HUES64 (cell line): ENCODE measurements around the gene ASCC2.

Experiments used
- H3K27ac ChIP-seq: 2 replicates; pipeline ENCODE4 v1.7.0; 2013; ENCODE audit warnings: low read depth, low read length, inconsistent platforms
- H3K27me3 ChIP-seq: 2 replicates; pipeline ENCODE4 v1.6.1; 2013; ENCODE audit warnings: mild to moderate bottlenecking, low read length; ENCODE audit not compliant: insufficient read depth
- H3K36me3 ChIP-seq: 2 replicates; pipeline ENCODE4 v1.6.1; 2013; ENCODE audit warnings: mild to moderate bottlenecking, low read length; ENCODE audit not compliant: insufficient read depth
- H3K4me1 ChIP-seq: 2 replicates; pipeline ENCODE4 v1.6.1; 2013; ENCODE audit warnings: mild to moderate bottlenecking, low read length, moderate library complexity; ENCODE audit not compliant: insufficient read depth
- H3K4me3 ChIP-seq: 2 replicates; pipeline ENCODE4 v1.5.1; 2013; ENCODE audit warnings: mild to moderate bottlenecking, low read length, moderate library complexity
- H3K9ac ChIP-seq: 2 replicates; pipeline ENCODE4 v1.6.1; 2013; ENCODE audit warnings: mild to moderate bottlenecking, low read depth, low read length
- H3K9me3 ChIP-seq: 2 replicates; pipeline ENCODE4 v1.6.1; 2013; ENCODE audit warnings: low read depth, low read length; ENCODE audit not compliant: insufficient read depth
- WGBS: fragments of 150-250, 120-280 bp; methylation state at CpG from one replicate; pipeline ENCODE4 v1.1.7; 2013; ENCODE audit warnings: missing lambda C conversion rate; 5-methylcytosine and 5-hydroxymethylcytosine counted together

Gene ASCC2

GRCh38 chr22:29817724-29818123, 20.4 kb downstream of the ASCC2 start:
- WGBS, result no CpG with 5 or more reads among the region's 1 CpG

GRCh38 chr22:29816980-29817379, 21.1 kb downstream of the ASCC2 start:
- Histone ChIP-seq H3K27me3 (no peaks in the 10 kb centered on the region), H3K9me3 (no peaks in the 10 kb centered on the region), H3K4me1 (no peaks in the 10 kb centered on the region), H3K9ac (no peak overlapping the region), H3K4me3 (no peak overlapping the region), H3K27ac (no peak overlapping the region), H3K36me3 (peaks cover 66% of the 10 kb centered on the region)
- 87% methylated on average over 2 of the region's 2 CpGs for WGBS

More at GRCh38 chr22:29817724-29818123, 20.4 kb downstream of the ASCC2 start:
- H3K9ac ChIP-seq, result no peak overlapping the region
- H3K4me3 ChIP-seq, result no peak overlapping the region
- no peak overlapping the region for H3K27ac ChIP-seq
- no peaks in the 10 kb centered on the region for H3K27me3 ChIP-seq
- H3K4me1 ChIP-seq, result no peaks in the 10 kb centered on the region
- H3K9me3 ChIP-seq, result no peaks in the 10 kb centered on the region
- H3K36me3 ChIP-seq, result peaks cover 65% of the 10 kb centered on the region

- Histone ChIP-seq H3K9me3 (no peaks in the 10 kb centered on the region), H3K9ac (no peak overlapping the region), H3K4me3 (no peak overlapping the region), H3K27ac (no peak overlapping the region), H3K36me3 (peaks cover 65% of the 10 kb centered on the region), H3K4me1 (no peaks in the 10 kb centered on the region), H3K27me3 (no peaks in the 10 kb centered on the region)
- WGBS, result 88% methylated on average over 6 of the region's 6 CpGs
These were observed 21.5 kb downstream of the ASCC2 start for GRCh38 chr22:29816539-29816938.

- Histone ChIP-seq H3K27ac (no peak overlapping the region), H3K9me3 (no peaks in the 10 kb centered on the region), H3K4me3 (no peak overlapping the region), H3K36me3 (peaks cover 65% of the 10 kb centered on the region), H3K27me3 (no peaks in the 10 kb centered on the region), H3K4me1 (no peaks in the 10 kb centered on the region), H3K9ac (no peak overlapping the region)
- WGBS, result 64% methylated on average over 2 of the region's 2 CpGs
These were observed 21.9 kb downstream of the ASCC2 start for GRCh38 chr22:29816128-29816527.

GRCh38 chr22:29815580-29815979, 22.5 kb downstream of the ASCC2 start:
- no peaks in the 10 kb centered on the region for H3K4me1 ChIP-seq
- H3K36me3 ChIP-seq, result peaks cover 64% of the 10 kb centered on the region
- WGBS, result 87% methylated on average over 3 of the region's 4 CpGs
- no peak overlapping the region for H3K27ac ChIP-seq
- no peak overlapping the region for H3K4me3 ChIP-seq
- no peaks in the 10 kb centered on the region for H3K9me3 ChIP-seq
- no peaks in the 10 kb centered on the region for H3K27me3 ChIP-seq
- no peak overlapping the region for H3K9ac ChIP-seq

GRCh38 chr22:29814003-29814402, 24.1 kb downstream of the ASCC2 start:
- H3K9me3 ChIP-seq, result no peaks in the 10 kb centered on the region
- H3K27ac ChIP-seq, result no peak overlapping the region
- no peak overlapping the region for H3K4me3 ChIP-seq
- H3K9ac ChIP-seq, result no peak overlapping the region
- 95% methylated on average over 5 of the region's 5 CpGs for WGBS
- no peaks in the 10 kb centered on the region for H3K4me1 ChIP-seq
- peaks cover 75% of the 10 kb centered on the region for H3K36me3 ChIP-seq
- H3K27me3 ChIP-seq, result no peaks in the 10 kb centered on the region

- WGBS, result 79% methylated on average over 3 of the region's 3 CpGs
- H3K27me3 ChIP-seq, result no peaks in the 10 kb centered on the region
- peaks cover 72% of the 10 kb centered on the region for H3K36me3 ChIP-seq
- no peaks in the 10 kb centered on the region for H3K4me1 ChIP-seq
- H3K9me3 ChIP-seq, result no peaks in the 10 kb centered on the region
- no peak overlapping the region for H3K27ac ChIP-seq
- H3K4me3 ChIP-seq, result no peak overlapping the region
- H3K9ac ChIP-seq, result no peak overlapping the region
These were observed 24.5 kb downstream of the ASCC2 start for GRCh38 chr22:29813563-29813962.

GRCh38 chr22:29813126-29813525, 24.9 kb downstream of the ASCC2 start:
- H3K4me3 ChIP-seq, result no peak overlapping the region
- H3K9me3 ChIP-seq, result no peaks in the 10 kb centered on the region
- H3K27me3 ChIP-seq, result no peaks in the 10 kb centered on the region
- peaks cover 76% of the 10 kb centered on the region for H3K36me3 ChIP-seq
- no peak overlapping the region for H3K27ac ChIP-seq
- 92% methylated on average over 8 of the region's 8 CpGs for WGBS
- no peaks in the 10 kb centered on the region for H3K4me1 ChIP-seq
- H3K9ac ChIP-seq, result no peak overlapping the region

- no peaks in the 10 kb centered on the region for H3K9me3 ChIP-seq
- H3K27ac ChIP-seq, result no peak overlapping the region
- peaks cover 84% of the 10 kb centered on the region for H3K36me3 ChIP-seq
- no peaks in the 10 kb centered on the region for H3K4me1 ChIP-seq
- WGBS, result 83% methylated on average over 2 of the region's 2 CpGs
- H3K9ac ChIP-seq, result no peak overlapping the region
- H3K4me3 ChIP-seq, result no peak overlapping the region
- H3K27me3 ChIP-seq, result no peaks in the 10 kb centered on the region
These were observed 26.7 kb downstream of the ASCC2 start for GRCh38 chr22:29811377-29811776.

GRCh38 chr22:29810216-29810615, 27.9 kb downstream of the ASCC2 start:
- WGBS, result 94% methylated on average over 2 of the region's 2 CpGs
- Histone ChIP-seq H3K27me3 (no peaks in the 10 kb centered on the region), H3K9ac (no peak overlapping the region), H3K9me3 (no peaks in the 10 kb centered on the region), H3K4me3 (no peak overlapping the region), H3K36me3 (peaks cover 85% of the 10 kb centered on the region), H3K27ac (no peak overlapping the region), H3K4me1 (no peaks in the 10 kb centered on the region)

GRCh38 chr22:29806196-29806595, 31.9 kb downstream of the ASCC2 start:
- 91% methylated on average over 6 of the region's 6 CpGs for WGBS
- peaks cover 81% of the 10 kb centered on the region for H3K36me3 ChIP-seq

GRCh38 chr22:29804985-29805384, 33.1 kb downstream of the ASCC2 start:
- Histone ChIP-seq H3K36me3 (peaks cover 83% of the 10 kb centered on the region), H3K4me1 (no peaks in the 10 kb centered on the region), H3K27me3 (no peaks in the 10 kb centered on the region), H3K9ac (no peak overlapping the region), H3K4me3 (no peak overlapping the region), H3K9me3 (no peaks in the 10 kb centered on the region), H3K27ac (no peak overlapping the region)
- 90% methylated on average over 2 of the region's 2 CpGs for WGBS

More at GRCh38 chr22:29806196-29806595, 31.9 kb downstream of the ASCC2 start:
- no peak overlapping the region for H3K4me3 ChIP-seq
- H3K9ac ChIP-seq, result no peak overlapping the region
- H3K27me3 ChIP-seq, result no peaks in the 10 kb centered on the region
- no peaks in the 10 kb centered on the region for H3K4me1 ChIP-seq
- H3K9me3 ChIP-seq, result no peaks in the 10 kb centered on the region
- H3K27ac ChIP-seq, result no peak overlapping the region
